ENCODE results near the gene SHISAL2A.

The SHISAL2A gene

GRCh38 chr1:52672946-52673345, 40.0 kb downstream of the SHISAL2A start:
- Histone ChIP-seq H3K36me3 (ENCODE audit: low read depth) (no peaks in the 10 kb centered on the region), H3K9me3 (ENCODE audit: severe bottlenecking) (no peaks in the 10 kb centered on the region), H3K27me3 (ENCODE audit: insufficient read depth, poor library complexity, severe bottlenecking) (no peaks in the 10 kb centered on the region), H3K4me3 (ENCODE audit: severe bottlenecking) (no peak overlapping the region), H3K4me1 (ENCODE audit: insufficient read depth, poor library complexity, severe bottlenecking) (peaks cover 30% of the 10 kb centered on the region), H3K27ac (ENCODE audit: poor library complexity, severe bottlenecking) (peak overlapping the region; percentile 75)
- DNase-seq (ENCODE audit: low spot score) (no peak), ATAC-seq (ENCODE audit: low read depth) (no peak)
- no peak for TF ChIP-seq CTCF (IDR thresholded peaks at IDR 0.05; ENCODE audit: poor library complexity, severe bottlenecking)

- H3K36me3 ChIP-seq (ENCODE audit: low read depth): no peaks in the 10 kb centered on the region
- no peak for TF ChIP-seq CTCF (IDR thresholded peaks at IDR 0.05; ENCODE audit: poor library complexity, severe bottlenecking)
- H3K27me3 ChIP-seq (ENCODE audit: insufficient read depth, poor library complexity, severe bottlenecking): no peaks in the 10 kb centered on the region
- H3K9me3 ChIP-seq (ENCODE audit: severe bottlenecking): no peaks in the 10 kb centered on the region
- DNase-seq (ENCODE audit: low spot score) (no peak), ATAC-seq (ENCODE audit: low read depth) (no peak)
- H3K4me1 ChIP-seq (ENCODE audit: insufficient read depth, poor library complexity, severe bottlenecking): peaks cover 27% of the 10 kb centered on the region
- no peak overlapping the region for H3K4me3 ChIP-seq (ENCODE audit: severe bottlenecking)
- peak overlapping the region; percentile 75 for H3K27ac ChIP-seq (ENCODE audit: poor library complexity, severe bottlenecking)
Observed at GRCh38 chr1:52673513-52673912, 40.5 kb downstream of the SHISAL2A start.

- no peak for TF ChIP-seq CTCF (IDR thresholded peaks at IDR 0.05; ENCODE audit: poor library complexity, severe bottlenecking)
- ATAC-seq (ENCODE audit: low read depth): peak; percentile 82
- no peaks in the 10 kb centered on the region for H3K36me3 ChIP-seq (ENCODE audit: low read depth)
- peak overlapping the region; percentile 75 for H3K27ac ChIP-seq (ENCODE audit: poor library complexity, severe bottlenecking)
- DNase-seq (ENCODE audit: low spot score): no peak
- H3K4me1 ChIP-seq (ENCODE audit: insufficient read depth, poor library complexity, severe bottlenecking): peaks cover 18% of the 10 kb centered on the region
- no peaks in the 10 kb centered on the region for H3K27me3 ChIP-seq (ENCODE audit: insufficient read depth, poor library complexity, severe bottlenecking)
- no peaks in the 10 kb centered on the region for H3K9me3 ChIP-seq (ENCODE audit: severe bottlenecking)
- H3K4me3 ChIP-seq (ENCODE audit: severe bottlenecking): no peak overlapping the region
Observed at GRCh38 chr1:52674497-52675384, 41.8 kb downstream of the SHISAL2A start.

- no peaks in the 10 kb centered on the region for H3K9me3 ChIP-seq (ENCODE audit: severe bottlenecking)
- TF ChIP-seq CTCF (IDR thresholded peaks at IDR 0.05; ENCODE audit: poor library complexity, severe bottlenecking): no peak
- H3K4me1 ChIP-seq (ENCODE audit: insufficient read depth, poor library complexity, severe bottlenecking): peaks cover 13% of the 10 kb centered on the region
- ATAC-seq (ENCODE audit: low read depth) (no peak), DNase-seq (ENCODE audit: low spot score) (no peak)
- no peak overlapping the region for H3K27ac ChIP-seq (ENCODE audit: poor library complexity, severe bottlenecking)
- no peak overlapping the region for H3K4me3 ChIP-seq (ENCODE audit: severe bottlenecking)
- H3K27me3 ChIP-seq (ENCODE audit: insufficient read depth, poor library complexity, severe bottlenecking): no peaks in the 10 kb centered on the region
- no peaks in the 10 kb centered on the region for H3K36me3 ChIP-seq (ENCODE audit: low read depth)
Observed at GRCh38 chr1:52676249-52676903, 43.4 kb downstream of the SHISAL2A start.
